T-helper 2 cell treated with Interferon-gamma antibody and Interleukin-4, amounts not matched to agents 5 μg/mL and 100 μg/mL, for 36 hours (primary cell): ENCODE results near the gene ZNF813.

ENCODE experiments used
- DNase-seq: peaks from one replicate; pipeline ENCODE4 v3.0.0; 2021; ENCODE audit warnings: low spot score
- H3K27ac Mint-ChIP-seq: one replicate; pipeline ENCODE4 v1.8.0; 2021; ENCODE audit warnings: mild to moderate bottlenecking, mixed read lengths
- H3K27me3 Mint-ChIP-seq: one replicate; pipeline ENCODE4 v1.8.0; 2021; ENCODE audit warnings: low read depth, mixed read lengths
- H3K36me3 Mint-ChIP-seq: one replicate; pipeline ENCODE4 v1.8.0; 2021; ENCODE audit warnings: low read depth, mixed read lengths
- H3K4me1 Mint-ChIP-seq: one replicate; pipeline ENCODE4 v1.8.0; 2021; ENCODE audit warnings: low read depth, mixed read lengths
- H3K4me3 Mint-ChIP-seq: one replicate; pipeline ENCODE4 v1.8.0; 2022; ENCODE audit warnings: mild to moderate bottlenecking, moderate library complexity, mixed read lengths
- H3K9me3 Mint-ChIP-seq: one replicate; pipeline ENCODE4 v1.8.0; 2021; ENCODE audit warnings: mixed read lengths

The ZNF813 gene

GRCh38 chr19:53520163-53520546, 52.6 kb downstream of the ZNF813 start:
- H3K4me1 Mint-ChIP-seq, result peaks cover 13% of the 10 kb centered on the region
- peak overlapping the region; percentile 98 for H3K4me3 Mint-ChIP-seq
- peak overlapping the region; percentile 86 for H3K27ac Mint-ChIP-seq
- H3K27me3 Mint-ChIP-seq, result no peaks in the 10 kb centered on the region
- no peak for DNase-seq
- H3K36me3 Mint-ChIP-seq, result peaks cover 31% of the 10 kb centered on the region
- H3K9me3 Mint-ChIP-seq, result peaks cover 29% of the 10 kb centered on the region

- peak overlapping the region; percentile 98 for H3K4me3 Mint-ChIP-seq
- DNase-seq, result peak; percentile 84
- no peaks in the 10 kb centered on the region for H3K27me3 Mint-ChIP-seq
- peak overlapping the region; percentile 86 for H3K27ac Mint-ChIP-seq
- peaks cover 32% of the 10 kb centered on the region for H3K9me3 Mint-ChIP-seq
- peaks cover 36% of the 10 kb centered on the region for H3K36me3 Mint-ChIP-seq
- H3K4me1 Mint-ChIP-seq, result peaks cover 13% of the 10 kb centered on the region
These were observed 53.2 kb downstream of the ZNF813 start for GRCh38 chr19:53520547-53521372.

- H3K36me3 Mint-ChIP-seq, result peaks cover 41% of the 10 kb centered on the region
These were observed 54.1 kb downstream of the ZNF813 start for GRCh38 chr19:53521373-53522202.

GRCh38 chr19:53525922-53526321, 58.4 kb downstream of the ZNF813 start:
- DNase-seq, result no peak
- H3K27ac Mint-ChIP-seq, result no peak overlapping the region
- H3K4me3 Mint-ChIP-seq, result no peak overlapping the region
- H3K4me1 Mint-ChIP-seq, result peaks cover 13% of the 10 kb centered on the region
- no peaks in the 10 kb centered on the region for H3K27me3 Mint-ChIP-seq
- peaks cover 55% of the 10 kb centered on the region for H3K36me3 Mint-ChIP-seq
- peaks cover 43% of the 10 kb centered on the region for H3K9me3 Mint-ChIP-seq

More at GRCh38 chr19:53521373-53522202, 54.1 kb downstream of the ZNF813 start:
- Mint-ChIP-seq H3K4me3 (peak overlapping the region; percentile 98), H3K27ac (peak overlapping the region; percentile 86), H3K4me1 (peaks cover 13% of the 10 kb centered on the region), H3K27me3 (no peaks in the 10 kb centered on the region), H3K9me3 (peaks cover 38% of the 10 kb centered on the region)
- DNase-seq, result no peak

- no peak overlapping the region for H3K27ac Mint-ChIP-seq
- DNase-seq, result no peak
- no peaks in the 10 kb centered on the region for H3K4me1 Mint-ChIP-seq
- no peaks in the 10 kb centered on the region for H3K27me3 Mint-ChIP-seq
- H3K9me3 Mint-ChIP-seq, result peaks cover 32% of the 10 kb centered on the region
- H3K36me3 Mint-ChIP-seq, result peaks cover 25% of the 10 kb centered on the region
- no peak overlapping the region for H3K4me3 Mint-ChIP-seq
These were observed 63.1 kb downstream of the ZNF813 start for GRCh38 chr19:53530622-53531021.

GRCh38 chr19:53531457-53531856, 63.9 kb downstream of the ZNF813 start:
- Mint-ChIP-seq H3K36me3 (peaks cover 21% of the 10 kb centered on the region), H3K27ac (no peak overlapping the region), H3K4me1 (peaks cover 4% of the 10 kb centered on the region), H3K4me3 (no peak overlapping the region), H3K9me3 (peaks cover 24% of the 10 kb centered on the region), H3K27me3 (no peaks in the 10 kb centered on the region)
- DNase-seq, result no peak

GRCh38 chr19:53532362-53532761, 64.8 kb downstream of the ZNF813 start:
- H3K4me1 Mint-ChIP-seq, result peaks cover 4% of the 10 kb centered on the region
- H3K4me3 Mint-ChIP-seq, result no peak overlapping the region
- H3K9me3 Mint-ChIP-seq, result peaks cover 22% of the 10 kb centered on the region
- DNase-seq, result no peak
- no peak overlapping the region for H3K27ac Mint-ChIP-seq
- H3K36me3 Mint-ChIP-seq, result peaks cover 19% of the 10 kb centered on the region
- H3K27me3 Mint-ChIP-seq, result no peaks in the 10 kb centered on the region

- DNase-seq, result no peak
- H3K27ac Mint-ChIP-seq, result no peak overlapping the region
- no peaks in the 10 kb centered on the region for H3K27me3 Mint-ChIP-seq
- H3K4me1 Mint-ChIP-seq, result peaks cover 6% of the 10 kb centered on the region
- peaks cover 13% of the 10 kb centered on the region for H3K9me3 Mint-ChIP-seq
- H3K36me3 Mint-ChIP-seq, result peaks cover 23% of the 10 kb centered on the region
- no peak overlapping the region for H3K4me3 Mint-ChIP-seq
These were observed 68.7 kb downstream of the ZNF813 start for GRCh38 chr19:53536225-53536548.

GRCh38 chr19:53537121-53537520, 69.6 kb downstream of the ZNF813 start:
- H3K4me1 Mint-ChIP-seq, result peaks cover 6% of the 10 kb centered on the region
- H3K36me3 Mint-ChIP-seq, result peaks cover 29% of the 10 kb centered on the region
- DNase-seq, result no peak
- peak overlapping the region; percentile 95 for H3K27ac Mint-ChIP-seq
- H3K4me3 Mint-ChIP-seq, result peak overlapping the region; percentile 95
- no peaks in the 10 kb centered on the region for H3K27me3 Mint-ChIP-seq
- peaks cover 17% of the 10 kb centered on the region for H3K9me3 Mint-ChIP-seq

- H3K4me3 Mint-ChIP-seq, result peak within 1 kb of the TSS; percentile 95
- no peaks in the 10 kb centered on the region for H3K27me3 Mint-ChIP-seq
- peak within 1 kb of the TSS; percentile 95 for H3K27ac Mint-ChIP-seq
- DNase-seq, result peak; percentile 88
- peaks cover 33% of the 10 kb centered on the region for H3K36me3 Mint-ChIP-seq
- peaks cover 20% of the 10 kb centered on the region for H3K9me3 Mint-ChIP-seq
- peaks cover 6% of the 10 kb centered on the region for H3K4me1 Mint-ChIP-seq
These were observed 70.2 kb downstream of the ZNF813 start, which contains the start of gene ZNF331 for GRCh38 chr19:53537521-53538377. ZNF331 (plus strand) TSS chr19:53538145; CDS start chr19:53569377, 31,232 bp downstream.

- Mint-ChIP-seq H3K27me3 (no peaks in the 10 kb centered on the region), H3K4me1 (peaks cover 6% of the 10 kb centered on the region), H3K4me3 (peak overlapping the region; percentile 95), H3K36me3 (peaks cover 33% of the 10 kb centered on the region), H3K27ac (peak overlapping the region; percentile 95), H3K9me3 (peaks cover 13% of the 10 kb centered on the region)
- no peak for DNase-seq
These were observed 71.0 kb downstream of the ZNF813 start for GRCh38 chr19:53538378-53539109.

GRCh38 chr19:53540091-53540490, 72.6 kb downstream of the ZNF813 start:
- Mint-ChIP-seq H3K9me3 (peaks cover 10% of the 10 kb centered on the region), H3K27me3 (no peaks in the 10 kb centered on the region), H3K4me1 (peaks cover 6% of the 10 kb centered on the region), H3K27ac (no peak overlapping the region), H3K36me3 (peaks cover 35% of the 10 kb centered on the region), H3K4me3 (no peak overlapping the region)
- DNase-seq, result no peak

GRCh38 chr19:53541971-53542370, 74.4 kb downstream of the ZNF813 start:
- DNase-seq, result no peak
- Mint-ChIP-seq H3K4me3 (no peak overlapping the region), H3K36me3 (peaks cover 33% of the 10 kb centered on the region), H3K27me3 (no peaks in the 10 kb centered on the region), H3K27ac (no peak overlapping the region), H3K4me1 (peaks cover 2% of the 10 kb centered on the region), H3K9me3 (peaks cover 15% of the 10 kb centered on the region)
